IPS-18c (cell line): ENCODE results near the gene LIMCH1.
"Not testable (repeated sequence)": the region's sequence is repeated elsewhere in the genome, so short reads cannot be mapped to it uniquely, and the experiment has no call there.

ENCODE experiments used
- H3K4me3 ChIP-seq: 2 replicates; pipeline ENCODE4 v1.7.0; 2013; ENCODE audit warnings: low read depth, mild to moderate bottlenecking, low read length, moderate library complexity; ENCODE audit not compliant: insufficient read depth
- H3K9me3 ChIP-seq: one replicate; pipeline ENCODE4 v1.6.1; 2013; ENCODE audit warnings: mild to moderate bottlenecking, low read length, moderate library complexity; ENCODE audit not compliant: control insufficient read depth, insufficient read depth

LIMCH1 gene

GRCh38 chr4:41613821-41614220 is 75.9 kb downstream of the LIMCH1 start:
- Histone ChIP-seq H3K4me3 (no peak overlapping the region), H3K9me3 (no peaks in the 10 kb centered on the region)

- Histone ChIP-seq H3K9me3 (no peaks in the 10 kb centered on the region), H3K4me3 (no peak overlapping the region)
Observed at GRCh38 chr4:41614519-41614918, 76.6 kb downstream of the LIMCH1 start.

- Histone ChIP-seq H3K9me3 (no peaks in the 10 kb centered on the region), H3K4me3 (no peak overlapping the region)
Observed at GRCh38 chr4:41619161-41619560, 81.2 kb downstream of the LIMCH1 start.

GRCh38 chr4:41620594-41621256 is 82.8 kb downstream of the LIMCH1 start:
- H3K9me3 ChIP-seq, result no peaks in the 10 kb centered on the region
- H3K4me3 ChIP-seq, result no peak overlapping the region

GRCh38 chr4:41622787-41623186 is 84.8 kb downstream of the LIMCH1 start:
- H3K9me3 ChIP-seq, result no peaks in the 10 kb centered on the region

GRCh38 chr4:41624765-41625164 is 86.8 kb downstream of the LIMCH1 start:
- Histone ChIP-seq H3K9me3 (no peaks in the 10 kb centered on the region), H3K4me3 (no peak overlapping the region)

More at GRCh38 chr4:41622787-41623186, 84.8 kb downstream of the LIMCH1 start:
- no peak overlapping the region for H3K4me3 ChIP-seq

- Histone ChIP-seq H3K9me3 (no peaks in the 10 kb centered on the region), H3K4me3 (no peak overlapping the region)
Observed at GRCh38 chr4:41625531-41625930, 87.6 kb downstream of the LIMCH1 start.

GRCh38 chr4:41628936-41629335 is 91.0 kb downstream of the LIMCH1 start:
- Histone ChIP-seq H3K4me3 (no peak overlapping the region), H3K9me3 (no peaks in the 10 kb centered on the region)

GRCh38 chr4:41631523-41631922 is 93.6 kb downstream of the LIMCH1 start:
- Histone ChIP-seq H3K4me3 (no peak overlapping the region), H3K9me3 (no peaks in the 10 kb centered on the region)

GRCh38 chr4:41632481-41633073 is 94.6 kb downstream of the LIMCH1 start:
- H3K4me3 ChIP-seq, result no peak overlapping the region
- no peaks in the 10 kb centered on the region for H3K9me3 ChIP-seq

- Histone ChIP-seq H3K9me3 (no peaks in the 10 kb centered on the region), H3K4me3 (no peak overlapping the region)
Observed at GRCh38 chr4:41633321-41633720, 95.4 kb downstream of the LIMCH1 start.

- H3K9me3 ChIP-seq, result no peaks in the 10 kb centered on the region
- no peak overlapping the region for H3K4me3 ChIP-seq
Observed at GRCh38 chr4:41635441-41635840, 97.5 kb downstream of the LIMCH1 start.

- no peaks in the 10 kb centered on the region for H3K9me3 ChIP-seq
Observed at GRCh38 chr4:41638203-41638602, 100.2 kb downstream of the LIMCH1 start.

GRCh38 chr4:41638866-41639265 is 100.9 kb downstream of the LIMCH1 start:
- no peaks in the 10 kb centered on the region for H3K9me3 ChIP-seq
- no peak overlapping the region for H3K4me3 ChIP-seq

More at GRCh38 chr4:41638203-41638602, 100.2 kb downstream of the LIMCH1 start:
- no peak overlapping the region for H3K4me3 ChIP-seq

- H3K9me3 ChIP-seq, result no peaks in the 10 kb centered on the region
- H3K4me3 ChIP-seq, result no peak overlapping the region
Observed at GRCh38 chr4:41639291-41639690, 101.3 kb downstream of the LIMCH1 start.

- H3K9me3 ChIP-seq, result no peaks in the 10 kb centered on the region
- no peak overlapping the region for H3K4me3 ChIP-seq
Observed at GRCh38 chr4:41640906-41641305, 102.9 kb downstream of the LIMCH1 start.

GRCh38 chr4:41642746-41643145 is 104.8 kb downstream of the LIMCH1 start:
- not testable (repeated sequence) for H3K9me3 ChIP-seq, H3K4me3 ChIP-seq

- no peaks in the 10 kb centered on the region for H3K9me3 ChIP-seq
- no peak overlapping the region for H3K4me3 ChIP-seq
Observed at GRCh38 chr4:41643331-41643730, 105.4 kb downstream of the LIMCH1 start.
